ENCODE results near the gene AKAP13.

- TF ChIP-seq, protein P1, sequence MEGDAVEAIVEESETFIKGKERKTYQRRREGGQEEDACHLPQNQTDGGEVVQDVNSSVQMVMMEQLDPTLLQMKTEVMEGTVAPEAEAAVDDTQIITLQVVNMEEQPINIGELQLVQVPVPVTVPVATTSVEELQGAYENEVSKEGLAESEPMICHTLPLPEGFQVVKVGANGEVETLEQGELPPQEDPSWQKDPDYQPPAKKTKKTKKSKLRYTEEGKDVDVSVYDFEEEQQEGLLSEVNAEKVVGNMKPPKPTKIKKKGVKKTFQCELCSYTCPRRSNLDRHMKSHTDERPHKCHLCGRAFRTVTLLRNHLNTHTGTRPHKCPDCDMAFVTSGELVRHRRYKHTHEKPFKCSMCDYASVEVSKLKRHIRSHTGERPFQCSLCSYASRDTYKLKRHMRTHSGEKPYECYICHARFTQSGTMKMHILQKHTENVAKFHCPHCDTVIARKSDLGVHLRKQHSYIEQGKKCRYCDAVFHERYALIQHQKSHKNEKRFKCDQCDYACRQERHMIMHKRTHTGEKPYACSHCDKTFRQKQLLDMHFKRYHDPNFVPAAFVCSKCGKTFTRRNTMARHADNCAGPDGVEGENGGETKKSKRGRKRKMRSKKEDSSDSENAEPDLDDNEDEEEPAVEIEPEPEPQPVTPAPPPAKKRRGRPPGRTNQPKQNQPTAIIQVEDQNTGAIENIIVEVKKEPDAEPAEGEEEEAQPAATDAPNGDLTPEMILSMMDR (IDR thresholded peaks at IDR 0.05) = no peak
- TF ChIP-seq POLR2A (IDR thresholded peaks at IDR 0.05) = no peak
Observed at GRCh38 chr15:85531083-85531482, 150.7 kb downstream of the AKAP13 start.
